ENCODE measurements around the gene PRICKLE2. TPM values are rescaled to one million over a fixed set of nuclear protein-coding genes. Genes with fewer than 3 reads are reported as not detected.

PRICKLE2 gene
- total RNA-seq, 1 experiment from 2014 or later = 0.26 TPM

DNA sequence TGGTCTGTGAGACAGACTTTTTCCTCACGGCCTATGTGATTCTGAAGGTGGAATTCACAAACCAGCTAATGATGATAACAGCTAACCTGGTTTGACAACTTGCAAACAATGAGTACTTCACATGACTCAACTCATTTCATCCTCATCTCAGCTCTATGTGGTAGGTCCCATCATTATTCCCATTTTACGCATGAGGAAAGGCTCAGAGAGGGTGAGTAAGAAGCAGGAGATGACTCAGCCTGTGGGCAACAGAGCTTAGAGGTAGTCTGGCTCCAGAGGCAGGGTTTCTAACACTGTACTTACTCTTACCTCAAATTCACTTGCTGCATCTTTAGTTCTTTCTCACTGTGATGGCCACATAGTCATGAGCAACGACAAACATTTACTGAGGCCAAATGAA is 176.1 kb downstream of the PRICKLE2 start:
- H3K4me3 ChIP-seq (ENCODE audit: low read depth in 2 of 2, low read length in 2 of 2) = no peak overlapping the region
- intact Hi-C loops (cut with micrococcal nuclease; ENCODE audit: unreplicated experiment) (no loop called here), in situ Hi-C loops (cut with HindIII; ENCODE audit: low pct_unique_long_range_greater_than_20kb, low sequenced_read_pairs) (no loop called here)
- ChIA-PET POLR2A (no interaction called here), CTCF (no interaction called here)
- H3K27me3 ChIP-seq (ENCODE audit: control insufficient read depth, insufficient read depth, low read length) = no peaks in the 10 kb centered on the region
- H3K36me3 ChIP-seq (ENCODE audit: control insufficient read depth, insufficient read depth, low read length) = no peaks in the 10 kb centered on the region
- no peak for ATAC-seq
- TF ChIP-seq TCF7L2 (IDR thresholded peaks at IDR 0.05; ENCODE audit: low read depth, low read length) = no peak
- TF ChIP-seq SIN3A (IDR thresholded peaks at IDR 0.05; ENCODE audit: borderline replicate concordance, insufficient read depth, low read depth, low read length) = no peak
- TF ChIP-seq POLR2AphosphoS5 (IDR thresholded peaks at IDR 0.05; ENCODE audit: low read depth, low read length) = no peak
- TF ChIP-seq, protein P1, sequence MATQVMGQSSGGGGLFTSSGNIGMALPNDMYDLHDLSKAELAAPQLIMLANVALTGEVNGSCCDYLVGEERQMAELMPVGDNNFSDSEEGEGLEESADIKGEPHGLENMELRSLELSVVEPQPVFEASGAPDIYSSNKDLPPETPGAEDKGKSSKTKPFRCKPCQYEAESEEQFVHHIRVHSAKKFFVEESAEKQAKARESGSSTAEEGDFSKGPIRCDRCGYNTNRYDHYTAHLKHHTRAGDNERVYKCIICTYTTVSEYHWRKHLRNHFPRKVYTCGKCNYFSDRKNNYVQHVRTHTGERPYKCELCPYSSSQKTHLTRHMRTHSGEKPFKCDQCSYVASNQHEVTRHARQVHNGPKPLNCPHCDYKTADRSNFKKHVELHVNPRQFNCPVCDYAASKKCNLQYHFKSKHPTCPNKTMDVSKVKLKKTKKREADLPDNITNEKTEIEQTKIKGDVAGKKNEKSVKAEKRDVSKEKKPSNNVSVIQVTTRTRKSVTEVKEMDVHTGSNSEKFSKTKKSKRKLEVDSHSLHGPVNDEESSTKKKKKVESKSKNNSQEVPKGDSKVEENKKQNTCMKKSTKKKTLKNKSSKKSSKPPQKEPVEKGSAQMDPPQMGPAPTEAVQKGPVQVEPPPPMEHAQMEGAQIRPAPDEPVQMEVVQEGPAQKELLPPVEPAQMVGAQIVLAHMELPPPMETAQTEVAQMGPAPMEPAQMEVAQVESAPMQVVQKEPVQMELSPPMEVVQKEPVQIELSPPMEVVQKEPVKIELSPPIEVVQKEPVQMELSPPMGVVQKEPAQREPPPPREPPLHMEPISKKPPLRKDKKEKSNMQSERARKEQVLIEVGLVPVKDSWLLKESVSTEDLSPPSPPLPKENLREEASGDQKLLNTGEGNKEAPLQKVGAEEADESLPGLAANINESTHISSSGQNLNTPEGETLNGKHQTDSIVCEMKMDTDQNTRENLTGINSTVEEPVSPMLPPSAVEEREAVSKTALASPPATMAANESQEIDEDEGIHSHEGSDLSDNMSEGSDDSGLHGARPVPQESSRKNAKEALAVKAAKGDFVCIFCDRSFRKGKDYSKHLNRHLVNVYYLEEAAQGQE (IDR thresholded peaks at IDR 0.05; ENCODE audit: insufficient read depth in 1 of 2, low read depth in 2 of 2, low read length in 1 of 2) = no peak
- TF ChIP-seq, protein P2, sequence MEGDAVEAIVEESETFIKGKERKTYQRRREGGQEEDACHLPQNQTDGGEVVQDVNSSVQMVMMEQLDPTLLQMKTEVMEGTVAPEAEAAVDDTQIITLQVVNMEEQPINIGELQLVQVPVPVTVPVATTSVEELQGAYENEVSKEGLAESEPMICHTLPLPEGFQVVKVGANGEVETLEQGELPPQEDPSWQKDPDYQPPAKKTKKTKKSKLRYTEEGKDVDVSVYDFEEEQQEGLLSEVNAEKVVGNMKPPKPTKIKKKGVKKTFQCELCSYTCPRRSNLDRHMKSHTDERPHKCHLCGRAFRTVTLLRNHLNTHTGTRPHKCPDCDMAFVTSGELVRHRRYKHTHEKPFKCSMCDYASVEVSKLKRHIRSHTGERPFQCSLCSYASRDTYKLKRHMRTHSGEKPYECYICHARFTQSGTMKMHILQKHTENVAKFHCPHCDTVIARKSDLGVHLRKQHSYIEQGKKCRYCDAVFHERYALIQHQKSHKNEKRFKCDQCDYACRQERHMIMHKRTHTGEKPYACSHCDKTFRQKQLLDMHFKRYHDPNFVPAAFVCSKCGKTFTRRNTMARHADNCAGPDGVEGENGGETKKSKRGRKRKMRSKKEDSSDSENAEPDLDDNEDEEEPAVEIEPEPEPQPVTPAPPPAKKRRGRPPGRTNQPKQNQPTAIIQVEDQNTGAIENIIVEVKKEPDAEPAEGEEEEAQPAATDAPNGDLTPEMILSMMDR (IDR thresholded peaks at IDR 0.05) = no peak
- no peaks in the 10 kb centered on the region for H3K9me3 ChIP-seq (ENCODE audit: control insufficient read depth, insufficient read depth, low read depth, low read length)
- BruUV-seq (replicated peaks) = no TSS peak
- H3K4me1 ChIP-seq (ENCODE audit: control insufficient read depth, insufficient read depth, low read length) = no peaks in the 10 kb centered on the region
- H3K27ac ChIP-seq (ENCODE audit: low read length) = no peak overlapping the region
- no peak for DNase-seq (ENCODE audit: low read depth, low spot score)

DNA sequence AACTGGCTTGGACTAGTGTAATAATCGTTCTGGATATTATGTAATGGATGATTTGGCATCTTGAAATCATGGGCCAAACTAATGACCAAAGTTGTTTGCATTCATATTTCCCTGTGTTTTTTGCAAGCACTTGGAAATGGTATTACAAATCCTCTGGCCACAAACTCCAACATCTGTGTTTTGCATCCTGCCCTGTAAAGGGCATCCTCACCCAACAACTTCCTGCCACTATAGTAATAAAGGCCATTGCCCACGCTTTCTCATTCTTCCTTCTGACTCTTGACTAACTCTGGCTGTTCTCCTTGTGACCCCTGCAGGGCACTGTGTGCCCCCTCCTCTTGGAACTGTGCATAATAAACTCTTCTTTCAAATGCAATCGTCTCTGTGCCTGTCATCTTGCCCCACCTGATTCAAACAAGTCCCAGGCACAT is 176.6 kb downstream of the PRICKLE2 start:
- H3K36me3 ChIP-seq (ENCODE audit: control insufficient read depth, insufficient read depth, low read length) = no peaks in the 10 kb centered on the region
- ChIA-PET CTCF (no interaction called here), POLR2A (no interaction called here)
- H3K27ac ChIP-seq (ENCODE audit: low read length) = no peak overlapping the region
- no peaks in the 10 kb centered on the region for H3K27me3 ChIP-seq (ENCODE audit: control insufficient read depth, insufficient read depth, low read length)
- ATAC-seq (no peak), DNase-seq (ENCODE audit: low read depth, low spot score) (no peak)
- BruUV-seq (replicated peaks) = no TSS peak
- no peaks in the 10 kb centered on the region for H3K4me1 ChIP-seq (ENCODE audit: control insufficient read depth, insufficient read depth, low read length)
- H3K9me3 ChIP-seq (ENCODE audit: control insufficient read depth, insufficient read depth, low read depth, low read length) = no peaks in the 10 kb centered on the region
- intact Hi-C loops (cut with micrococcal nuclease; ENCODE audit: unreplicated experiment) (no loop called here), in situ Hi-C loops (cut with HindIII; ENCODE audit: low pct_unique_long_range_greater_than_20kb, low sequenced_read_pairs) (no loop called here)
- TF ChIP-seq, protein P1 (IDR thresholded peaks at IDR 0.05; ENCODE audit: insufficient read depth in 1 of 2, low read depth in 2 of 2, low read length in 1 of 2) = no peak
- TF ChIP-seq TCF7L2 (IDR thresholded peaks at IDR 0.05; ENCODE audit: low read depth, low read length) (no peak), SIN3A (IDR thresholded peaks at IDR 0.05; ENCODE audit: borderline replicate concordance, insufficient read depth, low read depth, low read length) (no peak), POLR2AphosphoS5 (IDR thresholded peaks at IDR 0.05; ENCODE audit: low read depth, low read length) (no peak)
- TF ChIP-seq, protein P2 (IDR thresholded peaks at IDR 0.05) = no peak
- H3K4me3 ChIP-seq (ENCODE audit: low read depth in 2 of 2, low read length in 2 of 2) = no peak overlapping the region
